ENCODE results near the gene SCN5A.

DNA sequence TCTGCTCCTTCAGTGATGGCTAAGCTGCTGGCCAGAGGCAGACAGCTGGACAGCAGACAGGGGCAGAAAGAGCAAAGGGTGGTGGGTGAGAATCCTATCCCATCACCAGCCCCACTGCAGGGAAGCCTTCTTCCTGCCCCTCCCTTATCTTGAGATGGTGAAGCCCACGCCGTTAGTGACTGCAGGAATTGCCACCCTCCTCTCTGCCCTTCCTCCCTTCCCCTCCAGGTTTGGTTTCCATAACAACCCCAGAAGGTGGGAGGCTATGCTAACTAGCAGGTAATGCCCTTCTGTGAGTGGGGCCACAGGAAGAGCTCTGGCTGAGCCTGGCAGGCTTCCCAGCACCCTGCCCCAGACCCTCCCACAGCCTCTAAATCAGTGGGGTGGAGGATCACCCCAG is 32.8 kb downstream of the SCN5A start:
- no peak for TF ChIP-seq YY1 (IDR thresholded peaks at IDR 0.05; ENCODE audit: low read depth)
- TF ChIP-seq CEBPB (IDR thresholded peaks at IDR 0.05): no peak
- TF ChIP-seq MAX (IDR thresholded peaks at IDR 0.05): no peak
- TF ChIP-seq TEAD4 (IDR thresholded peaks at IDR 0.05): no peak
- TF ChIP-seq EP300 (IDR thresholded peaks at IDR 0.05; ENCODE audit: borderline replicate concordance): no peak
- TF ChIP-seq, protein P1, sequence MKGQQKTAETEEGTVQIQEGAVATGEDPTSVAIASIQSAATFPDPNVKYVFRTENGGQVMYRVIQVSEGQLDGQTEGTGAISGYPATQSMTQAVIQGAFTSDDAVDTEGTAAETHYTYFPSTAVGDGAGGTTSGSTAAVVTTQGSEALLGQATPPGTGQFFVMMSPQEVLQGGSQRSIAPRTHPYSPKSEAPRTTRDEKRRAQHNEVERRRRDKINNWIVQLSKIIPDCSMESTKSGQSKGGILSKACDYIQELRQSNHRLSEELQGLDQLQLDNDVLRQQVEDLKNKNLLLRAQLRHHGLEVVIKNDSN (IDR thresholded peaks at IDR 0.05): no peak

Measured in Ishikawa (cell line).